ENCODE measurements around the gene NRG2. TPM values are rescaled to one million over a fixed set of nuclear protein-coding genes. Genes with fewer than 3 reads are reported as not detected.

The NRG2 gene
- total and polyA plus RNA-seq, 8 donors, result 1.2 to 5.2 (median 3.0) TPM

DNA sequence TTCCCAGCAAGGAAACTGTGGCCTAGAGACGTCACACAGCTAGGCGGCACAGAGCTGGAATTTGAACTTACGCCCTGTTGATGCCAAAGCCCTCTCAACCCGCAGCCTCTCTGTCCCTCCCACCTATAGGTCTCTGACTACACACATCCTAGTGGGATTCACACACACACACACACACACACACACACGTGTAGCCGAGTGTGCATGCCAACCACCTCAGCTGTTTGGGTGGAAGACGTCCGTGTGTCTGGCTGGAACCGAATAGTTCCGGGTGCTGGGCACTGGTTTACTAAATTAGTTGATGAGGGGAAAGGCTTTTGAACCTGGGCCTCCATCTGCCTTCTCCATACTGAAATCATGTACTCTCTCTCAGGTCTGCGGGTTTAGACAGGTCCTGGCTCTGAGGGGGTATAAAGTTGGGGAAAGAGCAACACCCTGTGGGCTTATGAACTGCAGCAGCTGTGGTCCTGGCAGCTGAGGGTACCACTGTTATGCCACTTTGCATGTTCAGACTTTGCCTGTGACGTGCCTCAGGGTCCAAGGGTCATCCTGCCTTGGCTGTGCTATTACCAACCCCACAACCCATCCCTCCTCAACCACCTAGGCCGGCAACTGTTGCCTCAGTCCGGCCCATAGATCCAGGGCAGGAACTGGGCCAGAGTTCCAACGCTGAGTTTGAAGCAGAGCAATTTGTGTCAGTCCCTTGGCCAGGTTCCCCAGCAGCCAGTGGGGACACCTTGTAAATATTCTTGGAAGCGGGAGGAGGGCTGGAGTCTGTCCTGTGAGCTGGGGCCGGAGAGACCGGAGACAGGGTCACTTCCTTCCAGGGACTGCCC is 197.0 kb downstream of the NRG2 start:
- FAIRE-seq (no peak), ATAC-seq (peak; percentile 51 to 68 (median 56))
- intact Hi-C loops (cut with DNase I), result no loop called here

DNA sequence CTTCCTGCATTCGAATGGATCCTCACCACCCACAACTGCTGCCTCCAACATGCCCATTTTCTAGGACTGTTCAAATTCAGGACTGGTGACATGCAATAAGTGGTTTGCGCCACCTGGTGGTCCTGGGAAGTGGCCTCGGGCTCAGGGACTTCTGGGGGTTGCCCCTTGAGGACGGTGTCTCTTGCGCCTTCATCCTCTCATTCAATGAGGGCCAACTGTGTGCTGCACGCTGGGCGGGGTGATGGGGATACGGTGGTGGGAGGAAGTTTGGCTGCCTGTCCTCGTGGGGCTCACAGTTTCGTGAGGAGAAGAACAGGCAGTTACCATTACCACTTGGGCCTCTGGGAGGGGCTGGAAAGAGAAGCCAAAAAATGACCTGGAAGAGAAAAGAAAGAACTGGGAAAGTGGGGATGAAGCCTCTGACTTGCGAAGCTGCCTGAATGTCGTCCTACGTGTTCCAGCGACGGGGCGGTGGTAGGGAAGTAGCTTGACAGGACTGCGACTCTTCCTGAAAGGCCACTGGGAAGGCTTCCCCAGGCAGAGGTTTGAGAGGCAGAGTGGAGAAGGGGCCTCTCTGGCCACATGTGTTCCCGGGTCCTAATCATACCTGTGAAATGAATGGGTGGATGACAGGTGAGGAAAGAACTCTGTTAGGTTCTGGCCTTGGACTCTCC is 198.5 kb downstream of the NRG2 start:
- Histone ChIP-seq H3K36me3 (no peaks in the 10 kb centered on the region), H3K9me3 (no peaks in the 10 kb centered on the region), H3K4me1 (peaks cover 0 to 4% (median 0%) of the 10 kb centered on the region in 3 donors), H3K4me3 (no peak overlapping the region), H3K27ac (no peak overlapping the region), H3K27me3 (no peaks in the 10 kb centered on the region)
- ATAC-seq (peak in 3 of 4 donors; percentile 23 to 57 (median 56)), DNase-seq (peak; percentile 53 to 86 (median 74)), FAIRE-seq (no peak)
- intact Hi-C loops (cut with DNase I), result loop anchor here in 1 of 3 donors (5.0 kb wide), 1 partner anchor 52 kb away; no protein-coding TSS in a partner anchor
- TF ChIP-seq, protein P1, sequence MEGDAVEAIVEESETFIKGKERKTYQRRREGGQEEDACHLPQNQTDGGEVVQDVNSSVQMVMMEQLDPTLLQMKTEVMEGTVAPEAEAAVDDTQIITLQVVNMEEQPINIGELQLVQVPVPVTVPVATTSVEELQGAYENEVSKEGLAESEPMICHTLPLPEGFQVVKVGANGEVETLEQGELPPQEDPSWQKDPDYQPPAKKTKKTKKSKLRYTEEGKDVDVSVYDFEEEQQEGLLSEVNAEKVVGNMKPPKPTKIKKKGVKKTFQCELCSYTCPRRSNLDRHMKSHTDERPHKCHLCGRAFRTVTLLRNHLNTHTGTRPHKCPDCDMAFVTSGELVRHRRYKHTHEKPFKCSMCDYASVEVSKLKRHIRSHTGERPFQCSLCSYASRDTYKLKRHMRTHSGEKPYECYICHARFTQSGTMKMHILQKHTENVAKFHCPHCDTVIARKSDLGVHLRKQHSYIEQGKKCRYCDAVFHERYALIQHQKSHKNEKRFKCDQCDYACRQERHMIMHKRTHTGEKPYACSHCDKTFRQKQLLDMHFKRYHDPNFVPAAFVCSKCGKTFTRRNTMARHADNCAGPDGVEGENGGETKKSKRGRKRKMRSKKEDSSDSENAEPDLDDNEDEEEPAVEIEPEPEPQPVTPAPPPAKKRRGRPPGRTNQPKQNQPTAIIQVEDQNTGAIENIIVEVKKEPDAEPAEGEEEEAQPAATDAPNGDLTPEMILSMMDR (IDR thresholded peaks at IDR 0.05), result peak; percentile 20 to 63 (median 45)
- WGBS, 2 donors, result 48 to 50% methylated on average over 18 of the region's 18 CpGs

More for the DNA sequence above, 197.0 kb downstream of the NRG2 start:
- Histone ChIP-seq H3K4me3 (no peak overlapping the region), H3K36me3 (no peaks in the 10 kb centered on the region), H3K9me3 (no peaks in the 10 kb centered on the region), H3K4me1 (peaks cover 0 to 4% (median 0%) of the 10 kb centered on the region in 3 donors), H3K27ac (no peak overlapping the region), H3K27me3 (no peaks in the 10 kb centered on the region)
- DNase-seq, result peak; percentile 39 to 74 (median 68)
- TF ChIP-seq, protein P1 (IDR thresholded peaks at IDR 0.05), result no peak
- 48 to 51% methylated on average over 18 of the region's 18 CpGs for WGBS, 2 donors

DNA sequence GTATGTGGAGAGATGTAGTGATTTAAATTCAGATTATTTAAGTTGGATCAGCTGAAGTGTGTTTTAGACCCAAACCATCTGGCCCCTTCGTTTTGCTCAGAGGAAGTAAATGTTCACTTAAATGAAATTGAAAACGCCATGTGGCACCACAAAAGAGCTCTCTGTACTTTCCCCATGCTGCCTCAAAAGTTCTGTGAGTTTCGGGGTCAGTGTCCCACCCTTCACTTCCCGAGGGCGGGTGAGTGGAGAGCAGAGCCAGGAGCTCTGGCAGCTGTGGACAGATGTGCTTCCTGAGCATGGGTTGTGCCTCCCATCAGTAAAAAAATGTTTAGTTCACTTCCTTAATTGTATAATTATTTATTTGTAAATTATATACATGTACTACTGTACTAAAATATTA is 199.1 kb downstream of the NRG2 start:
- no peaks in the 10 kb centered on the region for H3K36me3 ChIP-seq
- no peak overlapping the region for H3K4me3 ChIP-seq
- TF ChIP-seq, protein P1 (IDR thresholded peaks at IDR 0.05), result no peak
- FAIRE-seq, result no peak
- H3K27ac ChIP-seq, result no peak overlapping the region
- no peaks in the 10 kb centered on the region for H3K27me3 ChIP-seq
- H3K9me3 ChIP-seq, result no peaks in the 10 kb centered on the region
- WGBS, 2 donors, result 55 to 67% methylated on average over 5 of the region's 5 CpGs
- intact Hi-C loops (cut with DNase I), result loop anchor here in 1 of 3 donors (5.0 kb wide), 1 partner anchor 52 kb away; no protein-coding TSS in a partner anchor
- DNase-seq, result no peak
- peaks cover 0 to 4% (median 0%) of the 10 kb centered on the region in 3 donors for H3K4me1 ChIP-seq
- no peak for ATAC-seq

DNA sequence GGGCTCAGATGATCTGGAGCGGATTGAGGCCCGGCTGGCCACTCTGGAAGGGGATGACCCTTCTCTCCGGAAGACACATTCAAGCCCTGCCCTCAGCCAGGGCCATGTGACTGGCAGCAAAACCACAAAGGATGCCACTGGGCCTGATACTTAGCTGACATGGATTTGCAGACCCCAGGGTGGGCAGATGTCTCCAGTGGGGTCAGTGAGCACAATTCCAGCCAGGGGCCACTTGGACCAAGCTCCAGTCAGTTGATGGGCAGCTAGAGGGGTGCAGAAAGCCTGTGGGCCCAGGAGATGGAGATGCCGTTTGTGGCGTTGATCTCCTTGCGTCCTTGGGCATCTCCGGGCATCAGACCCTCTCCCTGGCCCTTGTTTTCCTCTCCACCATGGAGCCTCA is 200.8 kb downstream of the NRG2 start:
- FAIRE-seq (no peak), ATAC-seq (no peak), DNase-seq (no peak)
- no peak overlapping the region for H3K4me3 ChIP-seq
- 87 to 93% methylated on average over 7 of the region's 7 CpGs for whole genome bisulfite sequencing, 2 donors
- intact Hi-C loops (cut with DNase I), result loop anchor here in 1 of 3 donors (5.0 kb wide), 1 partner anchor 50 kb away; no protein-coding TSS in a partner anchor
- H3K27ac ChIP-seq, result no peak overlapping the region
- H3K36me3 ChIP-seq, result no peaks in the 10 kb centered on the region
- TF ChIP-seq, protein P1 (IDR thresholded peaks at IDR 0.05), result no peak
- H3K27me3 ChIP-seq, result no peaks in the 10 kb centered on the region
- H3K9me3 ChIP-seq, result no peaks in the 10 kb centered on the region
- H3K4me1 ChIP-seq, result peaks cover 0 to 4% (median 0%) of the 10 kb centered on the region in 3 donors

Measured in pancreas (tissue), 10 donors.